H1 (cell line): ENCODE measurements around the gene NR2C2. TPM values are rescaled to one million over a fixed set of nuclear protein-coding genes. Genes with fewer than 3 reads are reported as not detected.

ENCODE experiments used
- CTCF ChIA-PET: fragments of 300-600 bp; sonication (Branson Sonifier 250); formaldehyde crosslinking; loops from one replicate; lab custom pipeline; 2021; ENCODE audit not compliant: partially characterized antibody; lab: Charles Lee
- POLR2A ChIA-PET: fragments of 300-600 bp; sonication (Branson Sonifier 250); formaldehyde crosslinking; loops from one replicate; lab custom pipeline; 2021; ENCODE audit warnings: inconsistent platforms; ENCODE audit not compliant: partially characterized antibody; lab: Charles Lee
- DNase-seq, 2 experiments: peaks; one replicate each; pipeline versions ENCODE4 v3.0.0 to v3.0.0-alpha.2; 2010 to 2022; ENCODE audit warnings: low spot score in 2 of 2, low read depth in 1 of 2, mixed read lengths in 1 of 2
- FAIRE-seq: peaks from 2 replicates; lab custom pipeline; 2011; peaks lifted over from hg19 to GRCh38; lab: Jason Lieb, UNC
- H2AFZ ChIP-seq: 2 replicates; pipeline ENCODE4 v1.8.1; 2012; ENCODE audit warnings: low read length, inconsistent platforms
- H2AK5ac ChIP-seq: 2 replicates; pipeline ENCODE4 v1.6.1; 2013; ENCODE audit warnings: low read depth, low read length
- H2BK120ac ChIP-seq: replicated peaks from 2 replicates; pipeline ENCODE3; 2013; ENCODE audit warnings: low read depth, low read length, inconsistent platforms
- H2BK12ac ChIP-seq: 2 replicates; pipeline ENCODE4 v1.6.1; 2013; ENCODE audit warnings: low read depth, low read length
- H2BK15ac ChIP-seq: 2 replicates; pipeline ENCODE4 v1.6.1; 2013; ENCODE audit warnings: low read length
- H2BK20ac ChIP-seq: 2 replicates; pipeline ENCODE4 v1.6.1; 2013; ENCODE audit warnings: low read length
- H2BK5ac ChIP-seq: 2 replicates; pipeline ENCODE4 v1.6.1; 2013; ENCODE audit warnings: low read depth, low read length
- H3K14ac ChIP-seq: 2 replicates; pipeline ENCODE4 v1.6.1; 2013; ENCODE audit warnings: inconsistent platforms; ENCODE audit not compliant: insufficient read length
- H3K18ac ChIP-seq: 2 replicates; pipeline ENCODE4 v1.6.1; 2013; ENCODE audit warnings: low read length; ENCODE audit errors: extremely low read depth
- H3K23ac ChIP-seq: 2 replicates; pipeline ENCODE4 v1.6.1; 2013; ENCODE audit warnings: inconsistent platforms; ENCODE audit not compliant: insufficient read length
- H3K23me2 ChIP-seq: 2 replicates; pipeline ENCODE4 v1.6.1; 2013; ENCODE audit warnings: low read depth, low read length
- H3K27ac ChIP-seq: 2 replicates; pipeline ENCODE4 v1.6.1; 2011; ENCODE audit warnings: low read depth, low read length, inconsistent platforms
- H3K27me3 ChIP-seq, 4 experiments: replicated peaks in 1 of 4; 1 replicate in 1 of 4; 2 replicates in 3 of 4; pipeline versions ENCODE4 v1.6.1 to v1.8.1; 2011 to 2013; ENCODE audit warnings: low read length in 3 of 4, mild to moderate bottlenecking in 3 of 4, inconsistent platforms in 2 of 4, mixed read lengths in 2 of 4, moderate library complexity in 1 of 4; ENCODE audit not compliant: control insufficient read depth in 3 of 4, insufficient read depth in 3 of 4; ENCODE audit errors: extremely low read depth in 1 of 4
- H3K36me3 ChIP-seq, 4 experiments: 2 replicates each; pipeline versions ENCODE4 v1.6.1 to v1.8.1; 2011 to 2013; ENCODE audit warnings: mild to moderate bottlenecking in 4 of 4, low read length in 3 of 4, moderate library complexity in 2 of 4, control low read depth in 1 of 4, inconsistent platforms in 1 of 4; ENCODE audit not compliant: insufficient read depth in 4 of 4, control insufficient read depth in 2 of 4
- H3K4ac ChIP-seq: replicated peaks from 2 replicates; pipeline ENCODE3; 2013; ENCODE audit warnings: low read length, low read depth, mixed read lengths, inconsistent platforms; ENCODE audit not compliant: insufficient read length
- H3K4me1 ChIP-seq, 4 experiments: replicated peaks in 1 of 4; 1 replicate in 1 of 4; 2 replicates in 3 of 4; pipeline versions ENCODE4 v1.6.1 to v1.8.1; 2011 to 2013; ENCODE audit warnings: low read length in 3 of 4, inconsistent platforms in 2 of 4, mixed read lengths in 1 of 4; ENCODE audit not compliant: insufficient read depth in 4 of 4, control insufficient read depth in 3 of 4
- H3K4me2 ChIP-seq, 2 experiments: 2 replicates each; pipeline versions ENCODE4 v1.6.1 to v1.8.1; 2011 to 2013; ENCODE audit warnings: low read depth in 2 of 2, low read length in 2 of 2, control low read depth in 1 of 2, inconsistent platforms in 1 of 2, mild to moderate bottlenecking in 1 of 2; ENCODE audit not compliant: insufficient read depth in 1 of 2
- H3K4me3 ChIP-seq, 4 experiments: fragments of 200-600, 300-600 bp in 1 of 4; sonication (generic), shearing (Covaris generic), sonication (Bioruptor Twin) in 1 of 4; 2 replicates each; pipeline versions ENCODE4 v1.5.1 to v1.8.1; 2011 to 2016; ENCODE audit warnings: low read length in 4 of 4, low read depth in 3 of 4, control low read depth in 2 of 4, inconsistent platforms in 2 of 4, mild to moderate bottlenecking in 2 of 4, mixed read lengths in 1 of 4, moderate library complexity in 1 of 4; ENCODE audit not compliant: insufficient read depth in 2 of 4; ENCODE audit errors: extremely low read depth in 1 of 4
- H3K56ac ChIP-seq: replicated peaks from 2 replicates; pipeline ENCODE3; 2013; ENCODE audit warnings: low read depth, mild to moderate bottlenecking, mixed read lengths, low read length, inconsistent platforms; ENCODE audit not compliant: insufficient read length
- H3K79me1 ChIP-seq: 2 replicates; pipeline ENCODE4 v1.6.1; 2013; ENCODE audit warnings: low read depth, low read length, control low read depth
- H3K79me2 ChIP-seq, 2 experiments: 2 replicates each; pipeline versions ENCODE4 v1.6.1 to v1.8.1; 2012 to 2013; ENCODE audit warnings: low read length in 2 of 2, mild to moderate bottlenecking in 2 of 2, inconsistent platforms in 1 of 2; ENCODE audit not compliant: insufficient read depth in 2 of 2, control insufficient read depth in 1 of 2
- H3K9ac ChIP-seq, 4 experiments: replicated peaks in 1 of 4; 1 replicate in 1 of 4; 2 replicates in 3 of 4; pipeline versions ENCODE4 v1.6.1 to v1.8.1; 2011 to 2013; ENCODE audit warnings: low read depth in 3 of 4, low read length in 3 of 4, control low read depth in 2 of 4, mild to moderate bottlenecking in 2 of 4, moderate library complexity in 2 of 4, inconsistent platforms in 1 of 4; ENCODE audit errors: extremely low read depth in 1 of 4
- H3K9me3 ChIP-seq, 2 experiments: 2 replicates each; pipeline versions ENCODE4 v1.6.1 to v1.8.1; 2012 to 2013; ENCODE audit warnings: mild to moderate bottlenecking in 2 of 2, moderate library complexity in 2 of 2, control low read depth in 1 of 2, inconsistent platforms in 1 of 2, low read depth in 1 of 2, low read length in 1 of 2, mixed read lengths in 1 of 2; ENCODE audit not compliant: insufficient read depth in 2 of 2
- H4K20me1 ChIP-seq, 2 experiments: replicated peaks in 1 of 2; 2 replicates each; pipeline versions ENCODE3 to v1.8.1; 2011 to 2013; ENCODE audit warnings: inconsistent platforms in 2 of 2, low read length in 2 of 2, mild to moderate bottlenecking in 1 of 2; ENCODE audit not compliant: insufficient read depth in 2 of 2, control insufficient read depth in 1 of 2
- H4K5ac ChIP-seq: 2 replicates; pipeline ENCODE4 v1.6.1; 2013; ENCODE audit warnings: low read length, low read depth, mixed read lengths, inconsistent platforms; ENCODE audit not compliant: insufficient read length
- H4K8ac ChIP-seq: 2 replicates; pipeline ENCODE4 v1.8.0; 2013; ENCODE audit warnings: mild to moderate bottlenecking, moderate library complexity, low read length, inconsistent platforms; ENCODE audit not compliant: insufficient read depth; ENCODE audit errors: extremely low read depth
- H4K91ac ChIP-seq: replicated peaks from 2 replicates; pipeline ENCODE3; 2013; ENCODE audit warnings: low read length, mixed read lengths, inconsistent platforms; ENCODE audit not compliant: insufficient read length
- BRCA1 ChIP-seq: IDR thresholded peaks from 2 replicates; pipeline ENCODE4 v1.6.1; 2012; ENCODE audit warnings: low read depth, low read length, improper control_type of control experiment
- CTCF ChIP-seq, 3 experiments: IDR thresholded peaks; 1 replicate in 2 of 3; 2 replicates in 1 of 3; pipeline versions ENCODE4 v1.5.1 to v1.6.1; 2011; ENCODE audit warnings: low read length in 3 of 3, mild to moderate bottlenecking in 3 of 3, inconsistent platforms in 2 of 3, low read depth in 1 of 3, moderate library complexity in 1 of 3; ENCODE audit not compliant: insufficient read depth in 1 of 3; ENCODE audit errors: control extremely low read depth in 1 of 3
- EGR1 ChIP-seq: IDR thresholded peaks from 2 replicates; pipeline ENCODE4 v1.6.1; 2011; ENCODE audit warnings: low read depth, low read length, borderline replicate concordance
- HDAC6 ChIP-seq: IDR thresholded peaks from one replicate; pipeline ENCODE4 v1.7.1; 2012; ENCODE audit warnings: low read depth, mild to moderate bottlenecking, inconsistent platforms, low read length, moderate library complexity
- TCF12 ChIP-seq: IDR thresholded peaks from 2 replicates; pipeline ENCODE4 v1.6.1; 2011; ENCODE audit warnings: low read depth, mild to moderate bottlenecking, low read length
- WGBS, 2 experiments: shearing (Covaris generic) in 1 of 2; methylation state at CpG; one replicate each; pipeline versions ENCODE4 v1.1.6 to v1.1.7; 2013 to 2015; ENCODE audit warnings: low lambda C conversion rate in 2 of 2, mixed read lengths in 2 of 2, inconsistent platforms in 1 of 2, low coverage in 1 of 2, missing lambda C conversion rate in 1 of 2; ENCODE audit not compliant: insufficient replicate concordance in 2 of 2, insufficient coverage in 1 of 2, insufficient read length in 1 of 2; ENCODE audit errors: extremely low coverage in 1 of 2, missing lambda C conversion rate in 1 of 2; 5-methylcytosine and 5-hydroxymethylcytosine counted together
- polyA plus RNA-seq, 7 experiments: library from polyadenylated mRNA; depleted of rRNA in 3 of 7; stranded (reverse) in 5 of 7; unstranded in 2 of 7; fragments of >200 nt in 5 of 7; fragments of 200-250 nt in 2 of 7; gene quantifications; 1 replicate in 5 of 7; 2 replicates in 1 of 7; 4 replicates in 1 of 7; pipeline versions ENCODE4 v1.2.1 to v1.2.3, GENCODE V29; 2011 to 2013; ENCODE audit warnings: missing spikeins in 2 of 7, mixed read lengths in 2 of 7
- total RNA-seq: library from RNA; stranded (reverse); fragmentation: NEBNext Ultra II Directional; extraction: Animal tissue kit (Norgen Biotek cat#: 25700); gene quantifications from 2 replicates; pipeline ENCODE4 v1.2.1, GENCODE V29; 2021

NR2C2 gene
- total and polyA plus RNA-seq, 2 of the 8 experiments (the other 6 are each of a cell fraction or from before 2014, with no cell fraction given), result 16.6 to 44.4 TPM

DNA sequence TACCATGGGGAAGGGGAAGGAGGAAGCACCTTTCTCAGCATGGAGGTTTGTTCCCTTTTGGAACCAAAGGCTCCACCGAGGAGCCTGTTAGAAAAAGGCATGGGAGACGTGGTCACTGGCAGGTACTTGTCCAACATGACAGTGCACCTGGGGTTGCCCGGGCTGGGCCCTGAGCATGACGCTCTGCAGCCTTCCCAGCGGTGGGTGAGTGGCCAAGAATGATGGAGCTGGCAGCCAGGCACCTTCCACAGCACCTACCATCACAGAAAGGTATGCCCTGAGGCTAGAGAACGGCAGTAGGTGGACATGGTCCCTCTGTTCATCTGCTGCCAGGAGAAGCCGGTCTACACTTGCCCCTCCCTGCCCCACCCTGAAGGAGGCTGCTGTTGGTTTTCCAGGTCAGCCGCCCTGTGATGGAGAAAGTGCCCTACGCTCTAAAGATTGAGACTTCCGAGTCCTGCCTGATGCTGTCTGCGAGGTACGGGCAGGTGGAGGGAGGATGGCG, 29.0 kb upstream of the NR2C2 start:
- no peak overlapping the region for H3K23ac ChIP-seq
- no peak overlapping the region for H4K8ac ChIP-seq
- no peak overlapping the region for H2AK5ac ChIP-seq
- no peak overlapping the region for H2BK5ac ChIP-seq
- CTCF ChIA-PET, result interaction anchor here (1.1 to 21.0 kb wide), 4 partner anchors 23 to 136 kb away, joined by 4 to 337 read pairs (median 187); no protein-coding TSS in a partner anchor
- H3K4me1 ChIP-seq, result peaks cover 0 to 4% (median 1%) of the 10 kb centered on the region in 4 experiments; a peak in 4 of 7 replicates
- POLR2A ChIA-PET, result interaction anchor here (1.0 to 1.7 kb wide), 2 partner anchors 10 to 35 kb away, joined by 3 to 4 read pairs; no protein-coding TSS in a partner anchor
- no peak overlapping the region for H3K9ac ChIP-seq
- H3K9me3 ChIP-seq, result no peaks in the 10 kb centered on the region
- H3K79me1 ChIP-seq, result no peaks in the 10 kb centered on the region
- H3K4me3 ChIP-seq, result no peak overlapping the region
- no peaks in the 10 kb centered on the region for H3K36me3 ChIP-seq
- H2BK20ac ChIP-seq, result no peak overlapping the region
- 91% methylated on average over 12 of the region's 13 CpGs; no CpG with 5 or more reads in 1 of the 2 experiments for WGBS, 2 experiments
- no peak overlapping the region for H2BK15ac ChIP-seq
- no peak overlapping the region for H2BK120ac ChIP-seq
- no peak overlapping the region for H4K91ac ChIP-seq
- H3K18ac ChIP-seq, result no peak overlapping the region
- no peaks in the 10 kb centered on the region for H3K23me2 ChIP-seq
- FAIRE-seq (no peak), DNase-seq (no peak)
- H3K27ac ChIP-seq, result no peak overlapping the region
- no peaks in the 10 kb centered on the region for H3K27me3 ChIP-seq
- no peak overlapping the region for H2BK12ac ChIP-seq
- no peak overlapping the region for H3K14ac ChIP-seq
- no peak overlapping the region for H3K56ac ChIP-seq
- no peak overlapping the region for H4K5ac ChIP-seq
- TF ChIP-seq HDAC6 (no peak), BRCA1 (no peak), TCF12 (no peak), CTCF (IDR thresholded peaks at IDR 0.05; ENCODE audit: control extremely low read depth in 1 of 3, insufficient read depth in 1 of 3, low read depth in 1 of 3, low read length in 3 of 3) (no peak), EGR1 (no peak)
- no peak overlapping the region for H3K4ac ChIP-seq
- no peaks in the 10 kb centered on the region for H3K79me2 ChIP-seq
- no peak overlapping the region for H3K4me2 ChIP-seq
- no peak overlapping the region for H2AFZ ChIP-seq
- H4K20me1 ChIP-seq, result no peaks in the 10 kb centered on the region
